ES-I3 (cell line): Measurements from ENCODE around the gene ALOX12B.
A peak's percentile ranks its signal among the peaks of the same experiment; 100 is the strongest.
"Not testable (repeated sequence)": the region's sequence is repeated elsewhere in the genome, so short reads cannot be mapped to it uniquely, and the experiment has no call there.

ENCODE experiments used
- H3K36me3 ChIP-seq: 2 replicates; pipeline ENCODE4 v1.6.1; 2013; ENCODE audit warnings: mild to moderate bottlenecking, low read length, control low read depth, moderate library complexity; ENCODE audit not compliant: insufficient read depth
- H3K4me1 ChIP-seq: 2 replicates; pipeline ENCODE4 v1.6.1; 2013; ENCODE audit warnings: mild to moderate bottlenecking, control low read depth, low read length; ENCODE audit not compliant: insufficient read depth
- H3K9ac ChIP-seq: 2 replicates; pipeline ENCODE4 v1.6.1; 2013; ENCODE audit warnings: low read depth, mild to moderate bottlenecking, low read length, moderate library complexity
- H3K9me3 ChIP-seq: 2 replicates; pipeline ENCODE4 v1.6.1; 2013; ENCODE audit warnings: mild to moderate bottlenecking, low read length, moderate library complexity; ENCODE audit not compliant: control insufficient read depth, insufficient read depth

Gene ALOX12B

GRCh38 chr17:8041249-8041928, 46.1 kb downstream of the ALOX12B start:
- no peaks in the 10 kb centered on the region for H3K9me3 ChIP-seq
- H3K4me1 ChIP-seq = no peaks in the 10 kb centered on the region
- no peak overlapping the region for H3K9ac ChIP-seq
- no peaks in the 10 kb centered on the region for H3K36me3 ChIP-seq

GRCh38 chr17:8039611-8040168, 47.8 kb downstream of the ALOX12B start:
- Histone ChIP-seq H3K36me3 (no peaks in the 10 kb centered on the region), H3K9ac (peak overlapping the region; percentile 47; the same call in 1 of the 2 replicates), H3K4me1 (no peaks in the 10 kb centered on the region), H3K9me3 (no peaks in the 10 kb centered on the region)

GRCh38 chr17:8038954-8039610, 48.4 kb downstream of the ALOX12B start, which contains the start of gene ALOX15B:
Gene ALOX15B, plus strand, starts transcription at chr17:8039059. Its CDS starts 97 bp downstream, at chr17:8039156.
- no peaks in the 10 kb centered on the region for H3K9me3 ChIP-seq
- H3K4me1 ChIP-seq = no peaks in the 10 kb centered on the region
- peak within 1 kb of the TSS; percentile 47; the same call in 1 of the 2 replicates for H3K9ac ChIP-seq
- H3K36me3 ChIP-seq = no peaks in the 10 kb centered on the region

- Histone ChIP-seq H3K4me1 (no peaks in the 10 kb centered on the region), H3K9ac (no peak overlapping the region), H3K9me3 (peaks cover 5% of the 10 kb centered on the region; the same call in 1 of the 2 replicates), H3K36me3 (no peaks in the 10 kb centered on the region)
Observed at GRCh38 chr17:8032442-8032841, 55.1 kb downstream of the ALOX12B start.

GRCh38 chr17:8031950-8032349, 55.6 kb downstream of the ALOX12B start:
- Histone ChIP-seq H3K9ac (no peak overlapping the region), H3K36me3 (no peaks in the 10 kb centered on the region), H3K9me3 (peaks cover 5% of the 10 kb centered on the region; the same call in 1 of the 2 replicates), H3K4me1 (no peaks in the 10 kb centered on the region)

GRCh38 chr17:8031261-8031661, 56.3 kb downstream of the ALOX12B start:
- no peaks in the 10 kb centered on the region for H3K4me1 ChIP-seq
- H3K9me3 ChIP-seq = peaks cover 5% of the 10 kb centered on the region; the same call in 1 of the 2 replicates
- H3K9ac ChIP-seq = no peak overlapping the region
- H3K36me3 ChIP-seq = no peaks in the 10 kb centered on the region

- Histone ChIP-seq H3K4me1 (no peaks in the 10 kb centered on the region), H3K9me3 (peaks cover 5% of the 10 kb centered on the region; the same call in 1 of the 2 replicates), H3K36me3 (no peaks in the 10 kb centered on the region), H3K9ac (no peak overlapping the region)
Observed at GRCh38 chr17:8029121-8029520, 58.4 kb downstream of the ALOX12B start.

GRCh38 chr17:8025176-8025911, 62.2 kb downstream of the ALOX12B start:
- H3K4me1 ChIP-seq = peaks cover 8% of the 10 kb centered on the region
- no peaks in the 10 kb centered on the region for H3K36me3 ChIP-seq
- peaks cover 5% of the 10 kb centered on the region; the same call in 1 of the 2 replicates for H3K9me3 ChIP-seq
- no peak overlapping the region for H3K9ac ChIP-seq

GRCh38 chr17:8024161-8024560, 63.4 kb downstream of the ALOX12B start:
- H3K36me3 ChIP-seq, H3K4me1 ChIP-seq, H3K9me3 ChIP-seq, H3K9ac ChIP-seq: not testable (repeated sequence)
